Measurements from ENCODE around the gene ARHGAP42.

Gene ARHGAP42

GRCh38 chr11:100769165-100769564 lies 82.1 kb downstream of the ARHGAP42 start:
- no peak for DNase-seq

GRCh38 chr11:100769617-100770016 lies 82.5 kb downstream of the ARHGAP42 start:
- no peak for DNase-seq

- DNase-seq: no peak
Measured at GRCh38 chr11:100774132-100774531, 87.0 kb downstream of the ARHGAP42 start.

GRCh38 chr11:100774859-100775258 lies 87.8 kb downstream of the ARHGAP42 start:
- DNase-seq: no peak

- no peak for DNase-seq
Measured at GRCh38 chr11:100776212-100776896, 89.3 kb downstream of the ARHGAP42 start.

- DNase-seq: no peak
Measured at GRCh38 chr11:100777103-100777502, 90.0 kb downstream of the ARHGAP42 start.

GRCh38 chr11:100777736-100778135 lies 90.6 kb downstream of the ARHGAP42 start:
- no peak for DNase-seq

GRCh38 chr11:100778166-100778785 lies 91.2 kb downstream of the ARHGAP42 start:
- no peak for DNase-seq

- DNase-seq: no peak
Measured at GRCh38 chr11:100780470-100780869, 93.4 kb downstream of the ARHGAP42 start.

GRCh38 chr11:100785148-100785983 lies 98.3 kb downstream of the ARHGAP42 start:
- DNase-seq: no peak

GRCh38 chr11:100788561-100789295 lies 101.6 kb downstream of the ARHGAP42 start:
- no peak for DNase-seq

GRCh38 chr11:100789500-100789899 lies 102.4 kb downstream of the ARHGAP42 start:
- no peak for DNase-seq

- DNase-seq: no peak
Measured at GRCh38 chr11:100790073-100790472, 103.0 kb downstream of the ARHGAP42 start.

GRCh38 chr11:100791103-100791502 lies 104.0 kb downstream of the ARHGAP42 start:
- no peak for DNase-seq

- DNase-seq: no peak
Measured at GRCh38 chr11:100791860-100792259, 104.8 kb downstream of the ARHGAP42 start.

- no peak for DNase-seq
Measured at GRCh38 chr11:100793525-100793924, 106.4 kb downstream of the ARHGAP42 start.

- no peak for DNase-seq
Measured at GRCh38 chr11:100794446-100794845, 107.4 kb downstream of the ARHGAP42 start.

- DNase-seq: no peak
Measured at GRCh38 chr11:100799445-100799844, 112.4 kb downstream of the ARHGAP42 start.

- no peak for DNase-seq
Measured at GRCh38 chr11:100800202-100800601, 113.1 kb downstream of the ARHGAP42 start.

- DNase-seq: no peak
Measured at GRCh38 chr11:100801225-100801999, 114.3 kb downstream of the ARHGAP42 start.

GRCh38 chr11:100805506-100806199 lies 118.6 kb downstream of the ARHGAP42 start:
- DNase-seq: no peak

- no peak for DNase-seq
Measured at GRCh38 chr11:100806296-100806695, 119.2 kb downstream of the ARHGAP42 start.

Measured in NCI-H2029 treated with DMSO at 0.1 percent for 48 hours (cell line).